Activated naive CD4-positive, alpha-beta T cell (primary cell): ENCODE results near the gene SNAPC4.

Experiments used
- DNase-seq, 4 experiments: peaks; one replicate each; lab custom pipeline; 2025; lab: John Stamatoyannopoulos, UW

The SNAPC4 gene

GRCh38 chr9:136370037-136370436, 29.9 kb downstream of the SNAPC4 start:
- no peak for DNase-seq

- no peak for DNase-seq
Observed at GRCh38 chr9:136368190-136368589, 31.8 kb downstream of the SNAPC4 start.

DNA sequence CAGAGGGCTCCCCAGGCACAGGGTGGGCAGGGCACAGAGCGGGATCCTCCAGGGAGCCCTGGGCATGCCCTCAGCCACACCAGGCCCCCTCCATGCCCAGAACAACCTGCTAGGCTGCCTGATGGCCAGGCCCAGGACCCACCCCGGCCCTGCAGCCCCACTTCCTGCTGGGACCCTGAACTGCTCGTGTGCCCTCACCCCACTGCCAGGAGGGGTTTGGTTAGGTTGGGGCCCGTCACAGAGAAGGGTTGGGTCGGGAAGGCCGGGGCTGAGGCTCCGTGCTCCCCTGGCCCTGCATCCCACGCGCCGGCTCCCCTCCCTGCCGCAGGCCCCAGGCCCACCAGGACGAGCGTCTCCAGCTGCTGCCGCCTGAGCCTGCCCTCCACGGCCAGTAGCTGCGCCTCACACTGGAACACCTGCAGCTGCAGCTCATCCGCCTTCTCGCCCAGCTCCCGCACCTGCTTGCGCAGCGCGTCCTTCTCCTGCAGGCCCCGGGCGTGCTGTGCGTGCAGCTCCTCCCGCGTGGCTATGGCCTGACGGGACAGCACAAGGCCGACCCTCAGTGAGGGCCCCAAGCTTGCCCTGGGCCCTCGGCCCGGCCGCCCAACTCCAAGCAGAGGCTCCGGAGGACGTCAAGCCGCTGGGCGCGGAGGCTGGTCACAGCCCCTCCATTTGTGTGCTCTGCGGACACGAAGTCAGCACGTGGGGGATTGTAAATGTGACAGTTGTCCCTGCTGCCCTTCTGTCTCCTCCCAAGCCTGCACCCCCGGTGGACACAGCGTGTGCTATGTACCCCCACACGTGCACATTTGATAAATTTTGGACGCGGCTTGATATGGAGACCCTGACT, 32.4 kb downstream of the SNAPC4 start:
- DNase-seq = no peak

DNA sequence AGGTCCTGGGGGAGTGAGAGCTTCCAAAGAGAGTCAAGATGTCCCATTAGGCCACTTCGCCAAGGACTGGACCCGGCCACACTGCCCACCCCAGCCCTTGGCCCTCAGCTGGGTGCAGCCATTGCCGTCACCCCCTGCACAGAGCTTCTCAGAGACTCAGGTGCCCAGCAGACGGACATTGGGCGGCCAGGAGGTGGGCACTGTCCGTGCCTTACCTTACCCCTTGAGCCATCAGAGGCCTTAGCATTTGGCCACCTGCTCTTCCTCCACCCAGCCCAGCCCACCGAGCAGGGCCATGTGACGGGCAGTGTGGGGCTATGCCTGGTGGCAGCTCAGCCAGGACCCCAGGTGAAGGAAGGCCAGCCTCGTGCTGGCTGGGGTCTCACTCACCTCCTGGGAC, 33.1 kb downstream of the SNAPC4 start:
- no peak for DNase-seq

- no peak for DNase-seq
Observed at GRCh38 chr9:136365775-136366222, 34.2 kb downstream of the SNAPC4 start.

DNA sequence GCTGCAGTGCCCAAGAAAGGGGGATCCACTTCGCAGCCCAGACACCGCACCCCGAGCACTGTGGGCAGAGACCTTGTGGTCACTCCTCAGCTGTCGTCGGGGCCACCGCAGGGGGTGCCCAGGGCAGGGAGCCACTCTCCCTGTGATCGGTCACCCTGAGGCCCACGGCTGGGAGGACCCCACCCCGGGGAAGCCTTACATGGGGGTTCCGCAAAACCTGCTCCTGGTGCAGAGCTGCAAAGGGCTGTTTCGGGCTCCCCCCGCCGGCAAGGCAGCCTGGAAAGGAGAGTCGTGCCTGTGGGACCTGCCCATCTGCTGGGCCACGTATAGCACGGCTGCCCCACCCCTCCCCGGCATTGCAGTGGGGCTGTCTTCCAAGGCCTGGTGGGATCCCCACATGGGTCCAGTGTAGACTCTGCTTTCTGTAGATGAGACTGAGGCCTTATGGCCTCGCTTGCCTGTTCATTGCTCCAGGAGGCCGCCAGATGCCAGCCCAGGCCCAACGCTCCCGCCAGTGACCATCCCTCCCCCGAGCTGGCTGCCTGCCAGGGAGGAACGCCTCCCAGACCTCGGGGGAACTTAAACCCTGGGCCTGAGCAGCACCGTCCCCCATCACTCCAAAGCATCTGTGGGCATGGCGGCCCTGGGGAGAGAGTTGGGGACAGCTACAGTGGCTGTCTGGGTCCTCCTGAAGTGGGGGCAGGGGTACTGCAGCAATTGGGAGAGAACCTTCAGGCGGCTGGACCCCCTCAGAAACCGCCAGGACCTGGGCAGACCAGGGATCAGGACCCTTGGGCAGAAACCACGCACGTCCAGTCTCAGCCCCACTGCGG, 34.8 kb downstream of the SNAPC4 start:
- DNase-seq = no peak

DNA sequence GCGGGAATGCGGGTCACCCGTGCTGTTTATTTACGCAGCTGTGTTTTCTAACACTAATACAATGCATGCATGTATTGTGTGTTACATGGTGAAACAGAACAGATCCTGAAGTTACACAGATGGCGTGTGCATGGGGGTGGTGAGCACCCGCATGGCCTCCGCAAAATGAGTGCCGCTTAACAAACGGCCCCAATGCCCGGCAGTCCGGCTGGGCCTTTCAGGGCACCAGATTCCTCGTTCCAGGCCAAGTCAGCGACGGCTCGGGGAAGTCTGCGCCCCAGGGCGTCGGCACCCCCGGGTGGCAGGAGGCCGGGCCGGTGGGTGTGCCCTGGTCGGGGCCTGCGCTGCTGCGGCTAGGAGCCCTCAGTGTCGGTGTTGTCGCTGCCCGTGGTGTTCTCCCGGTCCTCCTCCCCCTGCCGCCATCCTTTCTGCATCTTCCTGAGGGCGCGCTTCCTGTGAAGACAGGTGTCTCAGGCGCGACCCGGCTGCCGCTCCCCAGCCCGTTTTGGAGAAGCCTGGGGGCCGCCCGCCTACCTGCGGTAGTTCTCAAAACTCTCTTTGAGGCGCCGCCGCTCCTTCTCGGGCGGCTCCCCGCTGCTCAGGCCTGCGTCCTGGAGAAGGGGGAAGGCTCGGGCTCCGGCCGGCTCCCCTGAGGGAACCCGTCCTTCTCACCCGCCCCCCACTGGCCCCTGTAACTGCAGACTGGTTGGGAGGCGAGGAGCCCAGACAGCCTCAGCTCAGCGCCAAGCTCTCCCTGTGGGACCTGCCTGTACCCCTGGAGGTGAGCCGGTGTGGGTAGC, 35.8 kb downstream of the SNAPC4 start:
- no peak for DNase-seq

DNA sequence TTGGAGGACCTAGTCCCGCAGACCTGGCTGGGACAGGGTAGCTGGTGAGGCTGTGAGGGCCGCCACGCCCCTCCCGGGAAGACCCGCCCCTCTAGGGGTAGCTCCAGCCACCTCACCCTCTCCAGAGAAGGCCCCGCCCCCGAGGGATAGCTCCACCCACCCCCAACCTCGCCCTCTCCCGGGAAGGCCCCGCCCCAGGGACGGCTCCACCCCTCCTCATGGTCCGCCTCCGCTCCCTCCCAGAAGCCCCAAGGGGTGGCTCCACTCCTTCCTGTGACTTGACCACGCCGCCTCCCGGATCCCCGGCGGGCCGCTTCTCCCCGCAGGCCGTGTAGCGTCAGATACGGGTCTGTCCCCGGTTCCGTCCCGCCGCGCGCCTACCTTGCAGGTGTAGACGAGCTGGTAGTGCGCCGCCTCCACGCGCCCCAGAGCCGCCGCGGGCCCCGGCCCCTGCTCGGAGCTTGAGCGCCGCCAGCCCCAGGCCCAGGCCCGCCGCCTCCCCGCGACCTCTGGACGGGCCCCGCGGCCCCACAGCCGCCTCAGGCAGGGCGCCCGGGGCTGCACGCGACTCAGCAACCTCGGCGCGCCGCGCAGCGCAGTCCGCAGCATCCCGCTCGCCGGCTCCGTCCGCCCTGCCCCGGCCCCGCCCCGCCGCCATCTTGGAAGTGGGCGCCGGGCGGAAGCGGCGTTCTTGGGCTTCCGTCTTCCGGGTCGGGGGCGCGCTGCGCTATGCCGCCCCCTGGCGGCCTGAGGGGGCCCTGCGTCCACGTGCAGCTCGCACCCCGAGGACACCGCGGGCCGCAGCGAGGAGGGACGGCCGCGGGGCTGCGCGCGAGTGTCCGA, 36.6 kb downstream of the SNAPC4 start, which contains the start of gene DNLZ:
TSS of gene DNLZ (minus strand) at position 639 of the 843 bp plus-strand sequence. CDS start at position 609, 30 bp downstream.
- DNase-seq = peak; percentile 85 to 91 (median 88)

DNA sequence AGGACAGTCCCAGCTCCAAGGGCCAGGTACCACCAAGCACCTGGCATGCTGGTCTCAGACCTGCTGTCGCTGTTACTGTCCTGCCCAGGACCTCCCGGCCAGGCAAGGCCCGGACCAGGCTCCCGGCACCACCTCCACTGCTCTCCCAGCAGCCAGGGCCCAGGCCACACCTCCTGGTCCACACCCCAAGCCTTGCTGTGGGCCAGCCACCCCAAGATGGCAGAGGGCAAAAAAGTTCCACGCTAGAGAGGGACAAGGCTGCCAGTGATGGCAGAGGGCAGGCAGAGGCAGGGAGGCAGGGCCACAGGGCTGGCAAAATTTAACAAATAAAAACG, 37.6 kb downstream of the SNAPC4 start:
- DNase-seq = no peak

GRCh38 chr9:136361754-136362449, 38.1 kb downstream of the SNAPC4 start:
- DNase-seq = no peak

DNA sequence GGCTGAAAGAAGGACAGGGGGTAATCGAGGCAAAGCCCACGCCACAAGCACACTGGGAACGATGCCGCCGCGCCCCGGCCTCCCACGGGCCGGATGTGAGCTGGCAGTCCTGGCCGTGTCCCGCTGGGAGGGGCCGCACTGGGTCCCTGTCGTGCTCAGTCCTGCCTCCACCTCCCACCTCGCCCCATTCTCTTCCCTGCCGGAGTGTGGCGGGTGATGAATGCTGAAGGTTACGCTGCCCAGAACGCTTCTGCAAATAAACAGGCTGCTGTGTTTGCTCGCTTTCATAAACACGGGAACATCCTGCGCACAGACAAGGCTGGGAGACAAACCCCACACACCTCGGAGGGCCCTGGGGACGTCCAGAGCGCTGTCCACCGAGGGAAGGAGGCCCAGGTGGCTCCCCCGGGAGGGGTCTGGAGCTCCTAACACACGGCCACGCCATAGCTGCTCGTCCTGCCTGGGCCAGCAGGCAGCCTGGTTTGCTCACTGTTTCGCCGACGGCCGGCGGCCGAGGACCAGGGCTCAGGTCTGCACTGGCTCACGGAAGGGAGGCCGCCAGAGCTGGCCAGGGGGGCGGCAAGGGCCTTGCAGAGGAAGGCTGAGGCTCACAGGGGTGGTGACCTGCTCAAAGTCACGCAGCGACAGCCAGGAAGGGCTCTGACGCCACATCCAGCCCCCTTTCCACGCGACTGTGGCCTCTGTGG, 38.8 kb downstream of the SNAPC4 start:
- no peak for DNase-seq

- no peak for DNase-seq
Observed at GRCh38 chr9:136359774-136360718, 39.9 kb downstream of the SNAPC4 start.

GRCh38 chr9:136358888-136359287, 41.1 kb downstream of the SNAPC4 start:
- DNase-seq = no peak

GRCh38 chr9:136358016-136358415, 42.0 kb downstream of the SNAPC4 start:
- no peak for DNase-seq

GRCh38 chr9:136357202-136357725, 42.7 kb downstream of the SNAPC4 start:
- DNase-seq = no peak

- DNase-seq = no peak
Observed at GRCh38 chr9:136355616-136356557, 44.1 kb downstream of the SNAPC4 start.

DNA sequence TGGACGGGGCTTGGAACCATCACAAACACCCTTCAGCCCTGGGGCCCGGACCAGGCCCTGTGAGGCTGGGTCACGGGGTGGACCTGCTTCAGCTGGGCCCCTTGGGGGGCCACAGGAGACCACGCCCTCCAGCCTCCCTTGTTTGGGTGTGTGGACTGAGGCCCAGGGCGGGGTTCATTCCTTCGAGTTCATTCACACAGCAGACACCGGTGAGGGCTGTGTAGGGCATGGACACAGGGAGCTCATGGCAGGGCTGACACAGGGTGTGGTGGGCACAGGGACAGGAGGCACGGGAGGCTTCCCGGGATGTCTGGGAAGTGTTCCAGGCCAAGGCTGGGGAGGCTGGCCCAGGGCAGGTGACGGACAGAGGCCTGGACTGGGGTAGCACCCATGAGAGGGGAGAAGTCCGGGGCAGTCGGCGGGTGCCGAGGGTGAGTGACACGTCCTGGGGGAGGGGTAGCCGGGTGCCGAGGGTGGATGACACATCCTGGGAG, 45.3 kb downstream of the SNAPC4 start:
- DNase-seq = no peak
